ENCODE data around the gene PRTFDC1. TPM values are rescaled to one million over a fixed set of nuclear protein-coding genes. Genes with fewer than 3 reads are reported as not detected.

The PRTFDC1 gene
- polyA plus RNA-seq, 3 donors: 29.7 to 40.0 (median 34.5) TPM

DNA sequence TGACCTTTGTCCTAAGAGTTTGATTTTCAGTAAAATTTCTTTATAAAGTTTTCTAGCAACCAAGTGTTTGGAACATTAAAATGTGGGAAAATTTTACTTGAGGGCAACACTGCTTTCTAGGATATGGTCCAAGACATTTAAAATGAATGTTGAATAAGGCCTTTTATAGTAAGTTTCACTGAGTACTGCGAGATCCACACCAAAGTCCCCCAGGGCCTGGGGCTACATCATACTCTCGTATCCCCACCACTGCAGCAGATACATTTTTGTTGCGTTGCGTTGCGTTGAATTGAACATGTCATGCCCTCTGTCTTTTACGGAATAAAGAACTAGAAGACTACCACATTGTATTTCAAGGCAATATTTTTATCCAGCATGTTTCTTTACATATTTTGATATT lies 44.5 kb downstream of the PRTFDC1 start:
- no peak for DNase-seq

DNA sequence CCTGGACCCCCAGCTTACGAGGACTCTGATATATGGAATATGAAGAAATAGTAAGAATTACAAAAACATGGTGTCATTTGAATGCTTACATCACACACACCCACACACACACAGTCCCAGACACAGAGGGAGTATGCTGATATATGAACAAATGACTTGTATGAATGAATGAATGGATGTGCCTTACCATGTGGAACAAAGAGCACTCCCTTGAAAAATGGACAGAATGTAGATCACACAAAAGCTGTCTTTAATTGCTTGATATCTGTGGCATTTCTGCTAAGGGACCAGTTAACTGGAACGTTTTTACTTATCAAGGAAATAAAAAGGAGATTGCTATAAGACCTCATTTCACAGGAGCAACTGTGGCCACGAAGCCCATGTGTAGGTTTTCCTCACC lies 46.0 kb downstream of the PRTFDC1 start:
- no peak for DNase-seq

DNA sequence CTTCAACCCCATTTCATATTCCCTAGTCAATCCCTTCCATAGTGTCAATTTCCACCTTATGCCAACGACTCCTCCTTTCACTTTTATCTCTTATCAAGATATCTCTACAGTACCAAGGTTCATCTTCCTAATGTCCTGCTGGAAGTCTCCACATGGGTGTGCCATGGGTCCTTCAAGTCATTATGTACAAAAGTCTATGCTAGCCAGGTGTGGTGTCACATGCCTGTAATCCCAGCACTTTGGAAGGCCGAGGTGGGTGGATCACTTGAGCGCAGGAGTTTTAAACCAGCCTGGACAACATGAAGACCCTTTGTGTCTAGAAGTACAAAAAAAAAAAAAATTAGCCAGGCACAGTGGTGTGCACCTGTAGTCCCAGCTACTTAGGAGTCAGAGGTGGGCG lies 47.6 kb downstream of the PRTFDC1 start:
- DNase-seq: no peak

DNA sequence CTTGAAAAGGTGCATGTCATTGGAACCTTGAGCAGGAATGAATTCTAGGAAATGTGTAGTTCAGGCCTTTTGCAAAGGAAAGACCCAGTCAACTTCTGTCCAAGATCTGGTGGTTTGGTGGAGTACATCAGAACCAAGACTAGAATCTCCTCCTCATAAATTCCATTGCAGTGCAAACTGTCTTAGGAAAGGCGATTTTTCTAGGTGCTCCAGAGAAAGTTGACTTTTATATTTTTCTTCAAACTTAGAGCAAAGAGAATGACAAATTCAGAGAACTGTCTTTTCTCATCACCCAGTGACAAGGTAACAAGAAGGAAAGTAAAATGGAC lies 50.0 kb downstream of the PRTFDC1 start:
- no peak for DNase-seq

DNA sequence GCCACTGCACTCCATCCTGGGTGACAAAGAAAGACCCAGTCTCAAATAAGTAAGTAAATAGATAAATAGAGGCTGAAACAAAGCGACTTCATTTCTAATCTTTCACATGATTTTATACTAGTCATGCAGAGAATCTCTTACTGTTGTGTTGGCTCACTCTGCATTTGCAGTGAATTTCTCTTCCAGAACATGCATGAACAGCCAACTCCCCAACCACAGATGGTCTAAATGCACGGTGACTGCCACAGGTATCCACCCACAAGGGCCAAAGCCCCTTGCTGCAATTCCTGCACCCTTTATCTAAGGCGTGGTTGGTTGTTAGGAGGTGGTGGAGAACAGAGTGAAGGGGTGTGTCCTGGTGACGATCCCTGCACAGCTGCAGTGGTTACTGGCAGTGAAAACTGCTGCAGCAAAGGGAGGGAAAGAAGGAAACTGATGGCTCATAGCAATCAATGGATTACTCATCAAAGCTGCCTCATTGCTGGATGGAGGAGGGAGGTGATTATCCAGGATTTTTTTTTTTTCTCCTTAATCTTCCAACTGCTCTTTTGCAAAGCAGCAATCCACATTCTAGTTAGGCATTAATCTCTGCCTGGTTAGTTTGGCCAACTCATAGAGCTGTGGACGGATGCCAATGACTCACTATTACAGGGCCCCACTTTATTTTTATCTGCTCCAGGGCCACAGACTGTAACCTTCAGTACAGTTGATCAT lies 50.6 kb downstream of the PRTFDC1 start:
- peak; percentile 17 for DNase-seq

DNA sequence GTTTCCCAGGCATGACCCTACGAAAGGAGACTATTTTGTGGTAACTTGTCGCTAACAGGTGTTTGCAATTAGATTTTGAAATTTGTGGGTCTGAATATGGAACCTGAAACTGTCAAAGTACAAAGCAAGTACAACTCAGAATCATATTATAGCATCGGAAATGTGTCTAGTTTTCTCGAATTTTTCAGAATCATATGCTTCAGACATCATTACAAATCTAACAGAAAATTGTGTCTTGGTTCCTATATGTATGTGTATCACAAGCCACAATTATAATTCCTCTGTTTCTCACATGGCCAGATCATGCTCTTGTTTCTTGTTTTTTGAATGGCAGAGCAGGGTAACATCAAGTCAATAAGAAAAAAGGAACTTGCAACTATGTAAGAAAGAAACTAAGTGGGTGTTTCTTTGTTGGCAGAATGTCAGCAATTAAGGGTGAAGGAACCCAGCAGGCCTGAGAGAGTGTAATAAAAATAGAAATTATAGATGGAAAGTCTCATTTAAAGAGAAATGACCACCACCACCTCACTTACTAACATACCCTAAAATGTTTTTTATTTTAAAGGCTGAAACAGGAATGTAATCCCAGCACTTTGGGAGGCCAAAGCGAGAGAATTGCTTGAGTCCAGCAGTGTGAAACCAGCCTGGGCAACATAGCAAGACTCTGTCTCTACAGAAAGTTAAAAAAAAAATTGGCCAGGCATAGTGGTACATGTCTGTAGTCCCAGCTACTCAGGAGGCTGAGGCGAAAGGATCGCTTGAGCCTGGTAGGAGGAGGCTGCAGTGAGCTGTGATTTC lies 51.3 kb downstream of the PRTFDC1 start:
- no peak for DNase-seq

DNA sequence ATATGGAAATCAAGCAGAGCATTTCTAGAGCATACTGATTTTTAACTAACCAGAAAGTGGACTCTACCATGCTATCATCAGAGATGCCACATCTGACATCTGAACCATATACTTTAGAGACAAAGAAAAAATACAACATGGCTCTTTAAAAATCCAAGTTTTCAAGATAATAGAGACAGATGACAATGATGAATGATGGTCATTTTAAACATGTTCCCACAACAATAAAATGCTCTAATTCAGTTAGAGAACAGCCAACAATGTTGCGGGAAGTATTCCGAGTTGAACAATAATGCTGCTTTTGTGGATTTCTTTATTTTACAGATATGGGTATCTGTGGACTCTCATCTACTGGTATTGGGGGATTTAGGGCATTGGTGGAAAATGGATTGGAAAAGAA lies 52.8 kb downstream of the PRTFDC1 start:
- DNase-seq: no peak

DNA sequence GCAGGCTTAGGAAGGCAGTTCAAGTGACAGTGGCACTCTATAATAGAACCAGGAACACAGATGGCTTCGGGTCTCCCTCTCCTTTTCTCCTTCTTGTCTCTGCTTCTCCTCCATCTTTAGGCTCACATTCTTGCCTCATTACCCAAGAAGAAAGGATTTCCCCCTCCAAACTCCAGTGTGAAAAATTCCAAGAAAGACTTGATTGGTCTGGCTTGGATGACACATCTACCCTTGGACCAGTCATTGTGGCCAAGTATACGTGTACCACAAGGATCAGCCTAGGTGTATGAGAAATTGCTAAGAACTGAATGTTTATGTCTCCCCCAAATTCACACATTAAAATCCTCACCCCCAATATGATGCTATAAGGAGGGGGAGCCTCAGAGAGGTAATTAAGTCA lies 53.9 kb downstream of the PRTFDC1 start:
- no peak for DNase-seq

DNA sequence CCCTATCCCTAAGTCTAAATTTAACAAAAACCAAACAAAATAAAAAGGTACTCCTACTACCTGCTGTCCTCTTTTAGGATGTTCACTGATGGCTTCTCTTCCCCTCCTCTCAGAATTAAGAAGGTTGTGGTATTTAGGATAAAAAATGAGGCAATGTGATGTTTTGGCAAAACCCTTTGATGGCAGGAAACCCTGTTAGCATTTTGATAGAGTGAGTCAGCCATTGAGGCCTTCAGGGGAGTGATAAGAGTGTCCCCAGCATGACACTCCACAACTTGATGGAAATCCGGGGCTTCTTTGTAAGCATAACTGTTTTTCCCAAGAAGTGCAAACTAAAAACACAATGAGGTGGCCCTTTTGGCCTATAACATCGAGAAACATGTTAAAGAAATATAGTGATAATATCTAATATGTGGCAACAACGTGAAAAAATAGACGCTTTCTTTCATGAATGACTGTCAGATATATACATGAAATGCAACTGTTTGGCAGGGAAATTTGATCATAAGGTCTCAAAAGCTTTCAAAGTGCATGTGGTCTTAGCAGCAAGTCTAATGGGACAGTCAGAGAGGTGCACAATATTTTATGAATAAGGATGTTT lies 55.0 kb downstream of the PRTFDC1 start:
- DNase-seq: no peak

DNA sequence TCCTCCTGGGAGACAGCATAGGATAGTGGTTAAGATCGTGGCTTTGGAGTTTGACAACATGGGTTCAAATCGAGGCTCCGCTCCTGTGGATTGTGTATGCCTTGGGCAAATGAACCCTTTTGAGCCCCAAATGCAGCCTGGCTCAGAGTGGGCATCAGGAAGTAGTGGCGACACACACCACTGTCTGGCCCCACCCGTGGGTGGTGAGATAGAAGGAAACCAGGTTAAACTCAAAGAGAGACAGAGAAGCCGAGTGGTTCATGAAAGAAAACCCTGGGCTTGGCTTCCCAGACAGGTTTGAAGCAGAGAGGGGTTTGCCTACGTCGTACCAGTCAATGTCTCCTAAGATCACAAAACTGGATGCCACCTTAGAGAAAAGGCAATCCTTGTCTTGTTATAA lies 57.7 kb downstream of the PRTFDC1 start:
- DNase-seq: no peak

DNA sequence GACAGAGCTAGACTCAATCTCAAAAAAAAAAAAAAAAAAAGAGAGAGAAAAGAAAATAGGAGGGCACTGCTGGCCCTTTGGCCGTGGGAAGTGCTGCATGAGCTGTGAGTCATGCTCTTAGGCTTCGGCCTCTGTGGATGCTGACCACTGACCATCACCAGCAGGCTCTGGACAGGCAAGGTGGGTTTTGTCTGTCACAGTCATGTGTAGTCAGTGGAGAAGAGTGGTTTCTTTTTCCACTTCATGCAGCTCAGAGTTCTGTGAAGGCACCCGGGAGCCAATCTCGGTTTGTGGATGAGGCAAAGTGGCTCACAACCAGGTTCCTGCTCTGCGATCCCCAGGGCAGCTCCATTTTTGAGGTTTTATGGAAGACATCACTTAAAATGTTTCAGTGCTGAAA lies 58.1 kb downstream of the PRTFDC1 start:
- DNase-seq: no peak

DNA sequence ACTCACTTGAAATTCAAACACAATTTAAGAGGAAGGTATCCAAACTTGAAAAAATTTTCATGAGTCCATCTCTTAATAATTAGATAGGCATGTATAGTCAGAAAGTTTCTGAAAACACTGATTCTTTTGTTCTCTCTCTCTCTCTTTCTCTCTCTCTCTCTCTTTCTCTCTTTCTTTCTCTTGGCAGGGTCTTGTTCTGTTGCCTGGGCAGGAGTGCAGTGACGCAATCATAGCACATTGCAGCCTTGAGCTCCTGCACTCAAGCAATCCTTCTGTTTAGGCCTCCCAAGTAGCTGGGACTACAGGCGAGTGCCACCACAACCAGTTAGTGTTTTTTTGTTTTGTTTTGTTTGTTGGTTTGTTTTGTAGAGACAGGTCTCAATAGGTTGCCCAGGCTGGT lies 59.3 kb downstream of the PRTFDC1 start:
- no peak for DNase-seq

DNA sequence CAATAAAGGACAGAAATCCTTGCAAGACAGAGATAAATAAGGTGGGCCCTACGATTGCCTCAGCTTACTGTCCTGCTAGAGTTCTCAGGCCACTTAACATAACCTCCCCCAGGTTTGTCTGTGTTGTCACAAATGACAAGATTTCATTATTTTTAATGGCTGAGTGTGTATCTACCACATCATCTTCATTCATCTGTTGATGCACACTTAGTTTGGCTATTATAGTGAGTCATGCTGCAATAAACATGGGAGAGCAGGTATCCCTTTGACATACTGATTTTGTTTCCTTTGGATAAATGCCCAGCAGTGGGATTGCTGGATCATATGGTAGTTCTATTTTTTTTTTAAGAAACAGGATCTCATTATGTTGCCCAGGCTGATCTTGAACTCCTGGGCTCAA lies 60.6 kb downstream of the PRTFDC1 start:
- DNase-seq: peak; percentile 27

DNA sequence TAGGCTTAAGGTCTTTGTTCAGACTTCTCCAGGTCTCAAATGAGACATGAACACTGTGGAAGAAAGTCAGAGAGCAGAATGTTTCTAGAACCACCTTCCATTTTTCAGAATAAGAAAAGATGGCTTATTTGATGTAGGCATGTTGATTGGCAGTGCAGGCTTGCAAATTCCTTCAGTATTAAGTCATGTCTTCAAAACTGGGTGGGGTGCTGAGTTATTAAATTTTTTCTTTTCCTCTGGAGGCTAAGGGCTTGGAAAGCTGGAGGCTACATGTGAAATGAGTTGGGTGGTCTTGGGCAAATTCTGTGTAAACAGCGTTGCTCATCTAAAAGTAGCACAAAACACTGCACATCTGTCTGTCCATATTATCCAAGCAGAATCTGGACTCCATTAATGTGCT lies 62.8 kb downstream of the PRTFDC1 start:
- DNase-seq: no peak

DNA sequence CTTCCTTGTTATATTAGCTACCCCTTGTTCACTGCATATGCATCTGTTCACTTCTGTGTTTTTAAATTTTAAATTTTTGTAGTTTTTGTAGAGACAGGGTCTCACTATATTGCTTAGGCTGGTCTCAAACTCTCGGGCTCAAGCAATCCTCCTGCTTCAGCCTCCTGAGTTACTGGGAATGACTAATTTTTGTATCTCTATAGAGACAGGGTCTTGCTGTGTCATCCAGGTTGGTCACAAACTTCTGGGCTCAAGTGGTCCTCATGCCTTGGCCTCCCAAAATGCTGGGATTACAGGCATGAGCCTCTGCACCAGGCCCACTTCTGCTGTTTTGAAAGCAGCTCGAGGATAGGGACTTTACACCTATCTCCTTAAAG lies 64.6 kb downstream of the PRTFDC1 start:
- no peak for DNase-seq

DNA sequence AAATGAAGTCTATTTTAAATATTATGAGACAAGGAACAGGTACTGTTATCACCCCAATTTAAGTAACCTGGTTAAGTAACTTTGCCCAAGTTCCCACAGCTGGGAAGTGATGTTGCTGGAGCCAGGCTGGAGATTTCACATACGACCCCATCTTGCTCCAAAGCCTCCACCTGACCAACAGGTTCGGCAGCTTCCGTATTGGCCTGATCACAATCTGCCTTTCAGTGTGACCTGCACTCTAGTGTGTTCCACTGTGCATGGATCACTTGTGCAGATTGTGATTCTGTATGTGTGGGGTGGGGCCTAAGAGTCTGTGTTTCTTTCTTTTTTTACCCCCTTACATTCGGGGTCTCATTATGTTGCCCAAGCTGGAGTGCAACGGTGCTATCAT lies 66.1 kb downstream of the PRTFDC1 start:
- DNase-seq: peak; percentile 39

DNA sequence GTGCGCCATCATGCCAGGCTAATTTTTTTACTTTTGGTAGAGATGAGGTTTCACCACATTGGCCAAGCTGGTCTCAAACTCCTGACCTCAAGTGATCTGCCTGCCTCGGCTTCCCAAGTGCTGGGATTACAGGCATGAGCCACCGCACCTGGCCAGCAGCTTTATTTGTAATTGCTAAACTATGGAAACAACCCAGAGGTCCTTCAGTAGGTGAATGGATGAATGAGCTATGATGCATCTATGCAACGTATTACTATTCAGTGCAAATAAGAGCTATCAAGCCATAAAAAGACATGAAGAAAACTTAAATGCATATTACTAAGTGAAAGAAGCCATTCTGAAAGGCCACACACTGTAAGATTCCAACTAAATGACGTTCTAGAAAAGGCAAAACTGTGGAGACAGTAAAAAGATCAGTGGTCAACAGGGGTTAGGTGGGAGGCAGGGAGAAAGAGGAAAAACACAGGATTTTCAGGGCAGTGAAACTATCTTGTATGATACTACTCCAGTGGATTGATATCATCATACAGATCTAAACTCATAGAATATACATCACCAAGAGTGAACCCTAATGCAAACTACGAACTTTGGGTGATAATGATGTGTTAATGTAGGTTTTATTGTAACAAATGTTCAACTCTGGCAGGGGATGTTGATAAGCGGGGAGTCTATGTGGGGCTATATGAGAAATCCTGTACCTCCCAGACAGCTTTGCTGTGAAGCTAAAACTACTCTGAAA lies 66.7 kb downstream of the PRTFDC1 start:
- no peak for DNase-seq

DNA sequence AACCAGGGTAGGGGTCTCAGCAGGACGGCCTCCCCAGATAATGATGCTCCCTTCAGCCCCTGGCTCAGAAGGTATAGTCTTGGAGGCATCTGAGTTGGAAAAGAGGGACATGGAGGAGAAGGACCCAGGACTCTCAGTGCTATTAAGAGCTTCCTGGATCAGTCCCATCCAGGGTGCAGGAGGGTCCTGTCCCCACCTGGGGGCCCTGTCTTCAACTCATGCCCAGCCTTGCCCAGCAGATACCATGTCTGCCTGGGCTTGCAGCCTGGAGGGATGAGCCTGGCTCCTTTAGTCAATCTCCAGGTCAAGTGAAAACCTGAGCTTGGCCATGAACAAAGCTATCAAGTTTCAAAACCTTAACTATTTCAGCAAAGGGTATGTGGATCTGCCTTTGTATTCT lies 67.6 kb downstream of the PRTFDC1 start:
- no peak for DNase-seq

DNA sequence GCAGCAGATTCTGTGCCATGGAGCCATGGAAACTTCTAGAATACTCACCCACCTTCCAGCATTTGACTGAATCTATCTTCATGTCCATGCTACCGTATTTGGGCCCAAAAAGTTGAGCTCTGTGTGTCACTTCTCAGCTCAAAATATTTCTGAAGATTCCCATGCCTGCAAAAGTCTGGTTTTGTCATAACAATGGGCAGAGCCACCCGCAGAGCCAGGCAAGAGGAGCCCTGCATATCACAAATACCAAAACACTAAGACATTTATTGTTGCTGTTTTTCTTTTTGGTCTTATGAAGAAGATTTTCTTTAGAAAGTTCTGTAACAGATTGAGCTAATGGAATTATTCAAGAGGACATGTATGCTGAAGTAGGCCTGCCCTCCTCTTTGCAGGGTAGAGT lies 68.1 kb downstream of the PRTFDC1 start:
- no peak for DNase-seq

DNA sequence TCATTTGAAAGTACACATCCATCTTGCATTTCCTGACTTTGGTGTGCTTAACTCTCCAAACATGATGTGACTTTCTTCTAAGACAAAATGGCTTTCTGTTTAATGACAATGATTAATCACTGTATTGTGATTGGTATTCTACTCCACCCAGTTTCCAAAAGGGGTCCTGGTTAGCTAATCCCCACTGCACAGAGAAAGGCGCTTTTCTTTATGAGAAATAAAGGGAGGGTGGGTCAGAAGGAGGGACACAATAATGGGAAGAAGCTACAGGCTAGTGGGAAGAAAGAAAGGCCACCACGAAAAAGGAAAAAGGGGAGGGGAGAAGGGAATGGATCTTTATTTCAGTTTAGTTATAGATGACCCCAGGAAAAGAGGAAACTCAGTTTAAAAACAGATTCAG lies 69.2 kb downstream of the PRTFDC1 start:
- DNase-seq: no peak

DNA sequence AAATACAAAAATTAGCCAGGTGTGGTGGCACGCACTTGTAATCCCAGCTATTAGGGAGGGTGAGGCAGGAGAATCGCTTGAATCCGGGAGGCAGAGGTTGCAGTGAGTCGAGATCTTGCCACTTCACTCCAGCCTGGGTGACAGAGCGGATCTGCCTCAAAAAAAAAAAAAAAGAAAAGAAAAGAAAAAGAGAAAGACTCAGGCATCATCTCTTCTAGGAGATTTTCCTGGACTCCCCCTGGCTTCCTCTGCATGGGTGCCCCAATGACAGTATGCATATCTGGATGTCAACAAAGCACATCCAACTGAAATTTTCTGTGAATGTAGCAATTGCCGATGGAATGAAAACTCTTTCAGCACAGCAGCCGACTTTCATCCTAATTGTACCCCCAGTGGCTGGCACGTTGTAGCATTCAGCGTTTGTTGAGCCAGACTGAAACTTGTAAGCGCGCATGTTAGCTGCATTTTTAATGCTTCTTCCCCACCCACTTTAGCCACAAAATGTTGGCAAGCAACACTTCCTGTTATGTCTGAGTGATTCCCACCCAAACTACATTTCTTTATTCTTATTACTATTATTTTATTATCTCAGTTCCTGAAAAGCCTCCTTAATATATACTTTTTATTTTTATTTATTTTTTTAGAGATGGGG lies 70.2 kb downstream of the PRTFDC1 start:
- no peak for DNase-seq

DNA sequence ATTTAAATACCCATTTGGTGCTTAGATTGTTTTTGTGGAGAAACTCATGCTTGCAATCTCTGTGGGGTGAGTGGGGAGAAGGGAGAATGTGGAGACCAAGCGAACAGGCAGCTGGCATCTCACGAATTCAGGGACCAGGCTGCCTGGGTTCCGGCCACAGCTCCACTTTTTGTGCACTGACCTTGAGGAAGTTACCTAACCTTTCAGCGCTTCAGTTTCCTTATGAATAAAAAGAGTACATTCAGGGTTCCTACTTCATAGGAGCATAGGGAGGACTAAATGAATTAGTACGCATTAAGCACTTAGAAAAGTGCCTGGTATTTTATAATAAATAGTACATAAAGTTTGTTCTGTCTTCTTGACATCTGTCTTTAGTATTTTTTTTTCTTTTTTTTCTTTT lies 72.5 kb downstream of the PRTFDC1 start:
- DNase-seq: no peak

All from renal pelvis (tissue), 4 donors.